Activated T-cell treated with anti-CD3 and anti-CD28 coated beads, Interleukin-2, amount 50 U/mL, for 4 hours (primary cell): ENCODE results near the gene DLST. TPM values are rescaled to one million over a fixed set of nuclear protein-coding genes. Genes with fewer than 3 reads are reported as not detected.

Source experiments
- ATAC-seq, 2 donors: fragments of 200-7000 bp; cut with Tn5 transposase; one replicate each; pipeline ENCODE4 v1.10.0; 2021
- DNase-seq: peaks from one replicate; pipeline ENCODE4 v3.0.0-alpha.2; 2020
- H3K27me3 Mint-ChIP-seq: one replicate; pipeline ENCODE4 v1.8.0; 2021; ENCODE audit warnings: low read depth, mixed read lengths
- H3K36me3 Mint-ChIP-seq: one replicate; pipeline ENCODE4 v1.8.0; 2022; ENCODE audit warnings: mixed read lengths; ENCODE audit not compliant: insufficient read depth
- H3K4me1 Mint-ChIP-seq: one replicate; pipeline ENCODE4 v1.8.0; 2021; ENCODE audit warnings: low read depth, mixed read lengths
- H3K4me3 Mint-ChIP-seq: one replicate; pipeline ENCODE4 v1.8.0; 2021; ENCODE audit warnings: mild to moderate bottlenecking, moderate library complexity, mixed read lengths
- H3K9me3 Mint-ChIP-seq: one replicate; pipeline ENCODE4 v1.8.0; 2021; ENCODE audit warnings: mixed read lengths
- total RNA-seq, 3 donors: library from RNA; stranded (reverse); gene quantifications; one replicate each; pipeline ENCODE4 v1.2.1, GENCODE V29; 2021

Gene DLST
- total RNA-seq, 3 donors from 2014 or later, result 104 to 107 (median 106) TPM

DNA sequence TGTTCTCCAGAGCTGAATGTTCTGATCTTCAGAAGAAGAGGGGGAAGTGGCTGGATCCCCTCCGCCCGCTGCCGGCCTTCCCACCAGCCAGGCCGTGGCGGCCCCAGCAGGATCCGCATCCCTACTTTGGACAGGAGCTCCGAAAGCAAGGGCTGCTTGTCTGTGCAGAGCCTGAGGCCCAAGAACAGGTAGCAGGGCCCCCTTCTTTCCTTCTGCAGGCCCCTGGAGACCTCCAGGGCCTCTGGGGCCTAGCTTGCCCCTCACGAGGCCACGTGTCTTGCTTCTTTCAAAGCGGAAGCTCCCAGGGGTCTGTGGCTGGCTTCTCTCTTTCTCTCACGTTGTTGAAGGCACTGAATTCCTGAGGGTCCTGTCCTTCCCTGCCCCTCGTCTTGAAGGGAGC, 60.5 kb downstream of the DLST start:
- Mint-ChIP-seq H3K27me3 (no peaks in the 10 kb centered on the region), H3K4me1 (peaks cover 46% of the 10 kb centered on the region), H3K36me3 (no peaks in the 10 kb centered on the region), H3K4me3 (peak overlapping the region; percentile 70), H3K9me3 (peaks cover 6% of the 10 kb centered on the region)
- no peak for ATAC-seq
- DNase-seq, result no peak

DNA sequence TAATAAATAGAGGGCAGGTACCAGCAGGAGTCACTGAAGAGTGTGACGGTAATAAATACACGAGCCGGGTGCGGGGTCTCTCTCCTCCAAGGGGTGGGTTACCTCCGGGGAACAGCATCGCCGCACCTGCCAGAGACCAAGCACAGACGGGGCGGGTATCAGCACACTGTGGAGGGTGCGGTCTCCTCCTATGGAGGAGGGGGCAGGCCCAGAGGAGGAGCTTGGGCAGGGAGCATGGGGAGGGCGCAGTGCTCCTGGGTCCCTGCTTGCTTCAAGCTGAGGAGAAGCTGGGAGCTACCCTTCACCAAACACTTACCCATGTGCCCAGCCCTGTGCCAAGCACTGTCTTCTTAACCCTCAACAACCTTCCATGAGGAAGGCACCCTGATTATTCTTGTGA, 60.9 kb downstream of the DLST start:
- no peak for DNase-seq
- Mint-ChIP-seq H3K9me3 (peaks cover 6% of the 10 kb centered on the region), H3K36me3 (no peaks in the 10 kb centered on the region), H3K4me1 (peaks cover 43% of the 10 kb centered on the region), H3K27me3 (no peaks in the 10 kb centered on the region), H3K4me3 (peak overlapping the region; percentile 8)
- peak in 1 of 2 donors; percentile 43 for ATAC-seq

DNA sequence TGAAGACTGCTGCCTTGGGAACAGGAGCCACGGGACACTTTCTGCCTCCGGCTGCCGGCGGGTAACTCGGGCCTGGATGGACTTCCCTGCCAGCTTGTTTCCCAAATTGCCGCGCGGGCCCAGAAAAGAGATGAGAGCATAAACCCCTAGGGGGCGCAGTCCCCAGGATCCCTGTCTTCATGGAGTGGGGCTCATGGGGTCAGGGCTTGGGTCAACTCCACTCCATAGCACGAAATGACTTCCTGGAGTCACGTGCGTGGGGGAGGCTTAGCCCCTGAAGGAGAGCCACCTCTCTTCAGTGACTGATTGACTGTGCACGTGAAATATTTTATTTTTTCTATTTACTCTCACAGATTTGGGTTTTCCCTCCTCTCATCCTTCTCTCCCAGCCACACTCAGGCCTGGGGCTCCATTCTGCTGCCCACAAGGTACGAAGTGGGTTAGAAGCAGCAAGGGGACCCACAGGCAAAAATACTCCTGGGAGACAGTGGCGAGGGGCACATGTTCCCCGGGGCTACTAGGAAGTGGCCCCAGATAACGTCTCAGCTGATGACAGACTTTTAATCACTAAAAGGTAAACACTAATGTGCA, 63.6 kb downstream of the DLST start:
- no peaks in the 10 kb centered on the region for H3K9me3 Mint-ChIP-seq
- no peaks in the 10 kb centered on the region for H3K27me3 Mint-ChIP-seq
- no peak overlapping the region for H3K4me3 Mint-ChIP-seq
- DNase-seq (no peak), ATAC-seq (no peak)
- peaks cover 30% of the 10 kb centered on the region for H3K4me1 Mint-ChIP-seq
- H3K36me3 Mint-ChIP-seq, result no peaks in the 10 kb centered on the region

DNA sequence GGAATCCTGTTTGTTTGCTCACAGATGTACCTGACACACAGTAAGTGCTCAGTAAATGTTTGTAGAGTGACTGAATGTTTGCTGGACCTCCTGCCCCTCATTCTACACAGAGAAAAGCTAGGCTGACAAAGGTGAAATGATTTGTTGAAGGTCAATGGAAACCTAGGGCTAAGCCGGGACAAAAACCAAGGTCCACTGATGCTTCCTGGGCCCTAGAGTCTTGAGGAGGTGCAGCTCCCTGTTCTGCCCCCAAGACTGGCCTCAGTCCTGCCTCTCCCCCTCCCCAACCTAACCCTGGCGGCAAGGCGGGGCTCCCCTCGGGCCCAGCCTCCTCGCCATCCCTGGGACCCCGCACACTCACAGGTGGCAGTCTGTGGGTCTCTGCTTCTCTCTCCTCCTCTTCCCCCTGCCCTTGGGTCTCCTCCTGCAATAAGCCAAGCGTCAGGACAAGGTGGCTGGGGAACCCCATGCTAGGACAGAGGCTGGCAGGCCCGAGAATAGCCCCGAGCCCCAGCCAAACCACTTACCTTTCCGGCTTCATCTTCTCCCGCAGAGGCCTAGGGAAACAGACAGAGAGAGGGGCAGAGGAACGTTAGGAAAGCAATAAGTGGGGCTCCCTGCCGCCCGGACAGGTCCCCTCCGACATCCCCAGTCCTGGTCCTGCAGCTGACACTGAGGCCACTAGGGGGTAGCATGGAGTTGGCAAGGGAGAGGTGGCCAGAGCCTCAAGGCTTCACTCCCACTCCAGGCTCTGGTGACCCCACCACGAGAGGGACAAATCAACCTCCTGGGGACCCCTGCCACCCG, 64.3 kb downstream of the DLST start:
- H3K27me3 Mint-ChIP-seq, result no peaks in the 10 kb centered on the region
- H3K4me1 Mint-ChIP-seq, result peaks cover 28% of the 10 kb centered on the region
- H3K4me3 Mint-ChIP-seq, result no peak overlapping the region
- H3K36me3 Mint-ChIP-seq, result no peaks in the 10 kb centered on the region
- DNase-seq (peak; percentile 70), ATAC-seq (peak; percentile 59 to 71)
- H3K9me3 Mint-ChIP-seq, result no peaks in the 10 kb centered on the region

DNA sequence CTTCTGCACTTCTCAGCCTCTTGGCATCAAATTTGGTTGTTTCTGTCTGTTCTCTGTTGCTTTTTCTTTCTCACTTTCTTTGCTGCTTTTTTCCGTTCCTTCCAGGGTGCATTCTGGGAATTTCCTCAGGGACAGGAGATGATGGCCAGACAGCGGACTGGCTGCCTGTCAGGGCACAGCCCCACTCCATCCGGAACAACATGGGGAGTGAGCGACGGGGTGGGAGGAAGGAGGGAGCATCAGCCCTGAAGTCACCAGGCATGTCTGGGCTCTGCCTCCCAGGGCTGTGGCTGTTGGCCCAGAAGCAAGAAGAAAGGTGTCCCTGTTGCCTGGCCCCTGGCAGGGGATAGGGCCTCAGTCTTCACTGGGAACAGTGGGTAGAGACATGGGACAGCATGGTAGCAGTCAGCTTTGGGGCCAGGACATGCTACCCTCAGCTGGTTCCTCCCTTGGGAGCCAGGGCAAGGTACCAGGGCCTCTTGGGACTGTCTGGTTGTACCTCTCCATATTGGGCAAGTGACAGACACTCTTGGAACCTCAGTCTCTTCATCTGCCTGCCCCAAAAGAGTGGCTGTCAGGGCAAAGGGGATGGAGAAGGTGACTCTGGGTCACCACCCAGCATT, 65.1 kb downstream of the DLST start:
- Mint-ChIP-seq H3K4me3 (no peak overlapping the region), H3K36me3 (no peaks in the 10 kb centered on the region), H3K4me1 (peaks cover 21% of the 10 kb centered on the region), H3K9me3 (no peaks in the 10 kb centered on the region), H3K27me3 (no peaks in the 10 kb centered on the region)
- no peak for DNase-seq
- no peak for ATAC-seq

DNA sequence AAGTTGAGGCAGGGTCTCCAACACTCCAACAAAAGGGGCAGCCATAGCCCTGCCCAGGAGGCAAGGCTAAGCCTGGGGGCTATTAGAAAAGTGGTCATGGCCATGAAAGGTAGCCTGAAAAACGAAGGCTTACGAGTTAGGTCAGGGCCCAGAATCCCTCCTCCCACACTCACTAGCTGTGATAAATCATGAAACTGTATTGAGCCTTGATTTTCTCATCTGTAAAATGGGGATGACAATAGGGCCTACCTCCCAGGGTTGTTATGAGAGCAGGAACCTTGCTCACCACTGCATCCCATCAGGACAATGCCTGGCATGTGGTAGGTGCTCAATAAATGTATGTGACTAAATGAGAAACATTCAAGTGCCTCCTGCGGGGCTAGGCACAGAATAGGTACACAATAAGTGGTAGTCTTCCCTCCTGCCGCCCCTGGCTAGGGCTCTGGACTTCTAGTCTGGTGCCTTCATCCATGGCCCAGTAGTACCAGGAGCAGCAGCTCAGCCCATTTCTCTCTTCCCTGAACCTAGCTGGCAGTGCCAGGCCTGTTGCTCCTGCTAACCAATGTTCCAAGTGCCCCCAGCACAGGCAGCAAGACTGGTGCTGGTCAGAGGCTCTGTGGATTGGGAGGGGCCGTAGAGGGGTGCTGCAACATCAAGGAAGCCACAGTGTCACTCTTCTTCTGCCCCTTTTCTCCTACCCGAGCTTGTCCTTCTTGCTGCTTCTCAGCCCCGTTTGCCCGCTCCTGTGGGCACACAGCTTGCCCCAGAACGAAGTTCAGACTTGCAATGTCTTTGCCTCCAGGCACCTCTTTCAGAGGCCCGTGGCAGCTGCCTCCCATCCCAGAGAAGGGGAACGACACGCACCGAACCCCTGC, 65.9 kb downstream of the DLST start:
- Mint-ChIP-seq H3K27me3 (peaks cover under 1% of the 10 kb centered on the region), H3K36me3 (no peaks in the 10 kb centered on the region), H3K9me3 (no peaks in the 10 kb centered on the region), H3K4me3 (no peak overlapping the region), H3K4me1 (peaks cover 14% of the 10 kb centered on the region)
- DNase-seq, result no peak
- no peak for ATAC-seq

DNA sequence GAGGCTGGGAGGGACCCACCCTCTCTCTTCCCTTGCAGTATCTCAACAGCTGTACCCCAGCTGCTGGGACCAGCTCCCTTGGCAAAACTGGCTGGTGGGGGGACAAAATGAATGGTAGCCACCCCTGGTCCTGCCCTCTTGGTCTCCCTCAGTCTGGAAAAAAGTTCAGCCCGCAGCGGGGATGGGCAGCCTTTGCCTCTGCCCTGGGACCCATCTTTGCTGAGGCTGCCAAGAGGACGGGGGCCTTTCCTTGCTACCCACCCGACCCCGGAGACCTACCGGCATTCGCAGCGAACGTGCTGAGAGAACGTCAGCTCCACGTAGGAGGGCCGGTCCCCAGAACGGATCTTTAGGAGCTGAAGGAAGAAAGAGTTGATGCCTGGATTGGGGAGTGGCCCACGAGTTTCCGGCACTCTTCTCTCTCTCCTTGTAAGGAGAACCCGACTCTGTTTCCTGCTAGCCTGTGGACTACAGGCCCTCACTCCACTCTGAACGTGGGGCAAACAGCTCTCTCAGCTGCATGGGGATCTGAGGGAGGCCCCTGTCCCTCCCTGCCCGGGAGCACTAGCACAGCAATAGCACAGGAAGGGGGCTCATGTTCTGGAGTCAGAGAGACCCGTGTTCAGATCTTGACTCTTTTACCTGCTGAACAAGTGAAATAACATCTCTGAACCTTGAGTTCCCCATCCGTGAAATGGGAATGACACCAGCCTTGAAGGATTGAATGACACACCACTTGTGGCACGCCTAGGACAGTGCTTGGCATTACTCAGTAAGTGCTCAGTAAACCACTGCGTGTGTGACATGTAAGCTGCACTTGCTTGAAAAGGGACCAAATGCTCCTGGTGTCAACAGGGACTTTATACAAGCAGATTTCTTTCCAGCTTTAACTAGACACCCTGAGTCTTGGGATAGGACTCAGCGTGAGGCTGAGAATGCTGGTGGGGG, 66.8 kb downstream of the DLST start:
- Mint-ChIP-seq H3K4me3 (no peak overlapping the region), H3K9me3 (no peaks in the 10 kb centered on the region), H3K36me3 (no peaks in the 10 kb centered on the region), H3K4me1 (peaks cover 6% of the 10 kb centered on the region), H3K27me3 (peaks cover 6% of the 10 kb centered on the region)
- DNase-seq, result no peak
- no peak for ATAC-seq

DNA sequence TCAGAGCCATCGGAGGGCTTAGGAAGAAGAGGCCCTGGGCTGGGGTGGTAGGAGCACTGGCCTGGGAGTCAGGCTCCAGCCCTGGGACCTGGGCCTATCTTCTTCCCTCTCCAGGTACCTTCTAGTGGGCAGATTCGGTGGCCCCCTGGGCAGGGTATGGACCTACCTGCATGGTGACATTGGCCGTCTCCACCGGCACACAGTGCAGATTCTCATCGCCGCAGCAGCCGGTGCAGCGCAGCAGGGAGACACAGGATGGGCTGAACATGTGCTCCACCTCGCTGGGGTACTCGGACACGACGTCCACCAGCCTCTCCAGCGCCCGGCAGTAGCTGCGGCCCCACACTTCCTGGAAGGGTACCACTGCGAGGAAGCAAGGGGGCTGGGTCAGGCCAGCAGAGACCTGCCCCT, 67.5 kb downstream of the DLST start:
- ATAC-seq, result no peak
- Mint-ChIP-seq H3K9me3 (no peaks in the 10 kb centered on the region), H3K36me3 (no peaks in the 10 kb centered on the region), H3K4me1 (peaks cover 6% of the 10 kb centered on the region), H3K27me3 (peaks cover 6% of the 10 kb centered on the region), H3K4me3 (no peak overlapping the region)
- no peak for DNase-seq

DNA sequence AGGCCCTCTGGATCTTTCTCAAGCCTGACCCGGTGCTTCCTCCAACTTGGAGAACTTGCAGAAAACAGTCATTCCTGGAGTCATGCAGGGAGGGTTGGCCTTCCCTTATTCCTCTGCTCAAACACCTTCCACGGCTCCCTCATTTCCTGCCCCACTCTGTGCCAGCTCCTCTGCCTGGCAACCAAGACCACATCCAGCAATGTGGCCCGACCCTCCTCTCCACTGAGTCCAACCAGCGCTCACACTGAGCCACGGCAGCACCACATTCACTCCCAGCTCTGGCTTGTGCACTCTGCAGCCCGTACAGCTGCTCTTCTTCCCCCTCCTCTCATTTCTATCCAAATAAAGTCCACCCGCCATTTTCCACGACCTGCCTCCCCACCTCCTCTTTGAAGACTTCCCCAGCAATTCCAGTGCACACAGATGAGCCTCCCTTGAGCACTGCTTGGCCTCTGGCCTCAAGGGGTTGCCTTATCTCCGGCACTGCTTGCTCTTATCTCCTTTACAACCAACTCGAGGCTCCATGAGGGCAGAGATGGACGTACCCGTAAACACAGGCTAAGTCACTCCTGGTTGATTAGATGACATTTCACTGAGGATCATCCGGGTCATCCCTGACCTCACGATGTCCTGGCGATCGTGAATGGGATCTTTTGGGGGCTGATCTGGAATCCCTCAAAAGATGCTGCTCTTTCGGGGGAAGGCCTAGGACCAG, 68.3 kb downstream of the DLST start:
- no peaks in the 10 kb centered on the region for H3K36me3 Mint-ChIP-seq
- H3K27me3 Mint-ChIP-seq, result peaks cover 6% of the 10 kb centered on the region
- ATAC-seq (no peak), DNase-seq (no peak)
- H3K4me3 Mint-ChIP-seq, result no peak overlapping the region
- H3K4me1 Mint-ChIP-seq, result peaks cover 6% of the 10 kb centered on the region
- no peaks in the 10 kb centered on the region for H3K9me3 Mint-ChIP-seq

DNA sequence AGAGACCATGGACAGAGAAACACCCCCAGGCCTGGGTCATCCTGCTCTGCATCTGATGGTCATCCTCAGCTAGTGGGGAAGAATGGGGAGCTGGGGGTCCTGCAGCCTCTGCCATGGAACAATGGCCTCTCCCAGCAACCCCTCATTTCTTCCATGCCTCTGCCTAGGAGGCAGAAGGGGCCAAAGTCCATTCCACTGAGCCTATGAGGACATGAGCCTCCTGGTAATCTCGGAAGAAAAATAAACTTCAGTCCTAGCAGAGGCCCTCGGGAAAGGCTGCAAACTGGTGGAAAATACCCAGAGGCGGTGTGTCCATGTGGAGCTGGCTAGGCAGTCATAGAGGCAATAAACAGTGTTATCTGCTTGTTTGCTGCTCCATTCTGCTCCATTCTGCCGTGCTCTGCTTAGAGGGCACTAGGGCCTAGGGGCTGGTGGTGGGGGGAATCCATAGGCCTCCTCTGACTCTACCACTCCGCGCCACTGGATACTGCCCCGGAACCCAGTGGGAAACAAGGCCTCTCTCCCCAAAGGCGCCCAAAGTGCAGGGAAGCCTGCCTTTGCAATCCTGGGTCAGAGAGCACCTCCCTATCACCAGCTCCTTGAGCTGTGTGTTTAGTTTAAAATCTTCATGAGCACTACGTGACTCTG, 69.2 kb downstream of the DLST start:
- H3K4me3 Mint-ChIP-seq, result no peak overlapping the region
- H3K9me3 Mint-ChIP-seq, result no peaks in the 10 kb centered on the region
- H3K4me1 Mint-ChIP-seq, result peaks cover 6% of the 10 kb centered on the region
- no peaks in the 10 kb centered on the region for H3K36me3 Mint-ChIP-seq
- ATAC-seq, result no peak
- no peak for DNase-seq
- H3K27me3 Mint-ChIP-seq, result peaks cover 6% of the 10 kb centered on the region

DNA sequence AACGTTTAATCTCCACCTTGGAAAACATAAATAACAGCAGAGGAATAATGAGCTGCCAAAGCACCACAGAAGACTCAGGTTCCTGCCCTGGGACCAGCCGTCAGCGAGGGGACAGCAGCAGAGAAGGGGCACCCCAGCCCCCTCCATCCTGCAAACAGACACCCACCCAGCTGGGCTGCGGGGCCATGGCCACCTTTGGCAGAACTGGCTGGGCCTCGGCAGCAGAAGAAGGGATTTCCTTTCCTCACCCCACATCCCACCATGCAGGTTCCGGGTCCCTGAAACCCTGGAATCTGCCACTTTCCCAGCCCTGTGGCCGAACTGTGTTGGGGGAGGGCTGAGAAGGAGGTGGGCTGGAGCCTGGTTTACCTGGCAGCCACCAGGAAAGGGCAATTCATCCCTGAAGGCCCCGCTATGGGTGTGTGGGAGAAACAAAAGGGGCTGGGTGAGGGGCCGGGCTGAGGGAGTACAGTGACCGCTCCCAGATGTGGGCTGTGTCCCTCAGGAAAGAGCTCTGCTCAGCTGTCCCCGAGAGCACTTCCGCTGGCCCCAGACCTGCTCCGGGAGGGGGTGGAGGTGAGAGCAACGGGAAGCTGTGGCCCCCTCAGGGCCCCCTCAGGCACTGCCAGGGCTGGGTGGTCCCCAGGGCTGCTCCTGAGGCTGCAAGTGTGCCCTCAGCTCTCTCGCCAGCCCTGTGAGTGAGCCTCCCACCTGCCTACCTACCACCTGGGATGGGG, 69.9 kb downstream of the DLST start:
- Mint-ChIP-seq H3K4me3 (no peak overlapping the region), H3K4me1 (peaks cover 1% of the 10 kb centered on the region), H3K9me3 (no peaks in the 10 kb centered on the region), H3K27me3 (peaks cover 8% of the 10 kb centered on the region), H3K36me3 (no peaks in the 10 kb centered on the region)
- DNase-seq (no peak), ATAC-seq (no peak)

DNA sequence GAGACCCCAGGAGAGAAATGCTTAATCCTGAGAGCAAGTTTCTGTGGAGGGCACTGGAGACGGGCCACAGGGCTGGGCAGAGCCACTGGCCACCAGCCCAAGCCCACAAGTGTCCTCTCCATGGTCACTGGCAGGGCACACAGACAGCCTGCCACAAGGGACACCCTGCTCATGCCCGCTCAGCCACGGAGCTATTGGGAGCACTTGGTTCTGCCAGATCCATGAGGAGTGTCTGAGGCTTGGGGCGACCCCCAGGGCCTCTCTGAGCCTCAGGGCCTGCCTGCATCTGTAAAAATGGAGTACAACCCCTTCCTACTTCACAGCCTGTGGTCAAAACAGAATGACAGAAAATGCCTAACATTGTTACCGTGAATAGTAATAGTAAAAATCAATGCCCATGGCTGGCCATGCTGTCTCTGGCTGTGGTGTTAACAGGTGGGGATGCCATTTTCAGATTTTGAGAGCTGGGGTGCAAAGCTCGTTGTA, 70.5 kb downstream of the DLST start:
- ATAC-seq, result no peak
- no peaks in the 10 kb centered on the region for H3K4me1 Mint-ChIP-seq
- peaks cover 8% of the 10 kb centered on the region for H3K27me3 Mint-ChIP-seq

More for the DNA sequence above, 70.5 kb downstream of the DLST start:
- Mint-ChIP-seq H3K4me3 (no peak overlapping the region), H3K36me3 (no peaks in the 10 kb centered on the region), H3K9me3 (no peaks in the 10 kb centered on the region)
- DNase-seq, result no peak
